Measurements from ENCODE around the gene CNP. TPM values are rescaled to one million over a fixed set of nuclear protein-coding genes. Genes with fewer than 3 reads are reported as not detected.

The CNP gene
- total RNA-seq, 1 donor from 2014 or later: 46.1 TPM

DNA sequence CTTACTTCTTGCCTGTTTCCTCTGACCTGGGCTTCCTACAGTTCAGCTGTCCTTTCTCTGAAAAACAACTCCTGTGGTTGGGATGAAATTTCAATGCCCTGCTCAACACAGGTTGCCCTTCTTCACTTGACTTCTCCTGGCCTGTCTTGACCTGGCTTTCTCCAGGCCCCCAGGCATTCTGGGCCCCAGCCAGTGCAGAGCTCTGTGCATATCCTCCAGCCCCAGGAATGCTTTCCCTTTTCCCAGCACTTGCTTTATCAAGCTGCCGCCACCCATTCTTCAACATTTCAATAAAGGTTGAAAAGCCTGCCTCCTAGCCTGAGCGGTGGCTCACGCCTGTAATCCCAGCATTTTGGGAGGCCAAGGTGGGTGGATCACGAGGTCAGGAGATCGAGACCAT lies 25.4 kb upstream of the CNP start:
- DNase-seq (ENCODE audit: low read depth in 2 of 2): no peak

DNA sequence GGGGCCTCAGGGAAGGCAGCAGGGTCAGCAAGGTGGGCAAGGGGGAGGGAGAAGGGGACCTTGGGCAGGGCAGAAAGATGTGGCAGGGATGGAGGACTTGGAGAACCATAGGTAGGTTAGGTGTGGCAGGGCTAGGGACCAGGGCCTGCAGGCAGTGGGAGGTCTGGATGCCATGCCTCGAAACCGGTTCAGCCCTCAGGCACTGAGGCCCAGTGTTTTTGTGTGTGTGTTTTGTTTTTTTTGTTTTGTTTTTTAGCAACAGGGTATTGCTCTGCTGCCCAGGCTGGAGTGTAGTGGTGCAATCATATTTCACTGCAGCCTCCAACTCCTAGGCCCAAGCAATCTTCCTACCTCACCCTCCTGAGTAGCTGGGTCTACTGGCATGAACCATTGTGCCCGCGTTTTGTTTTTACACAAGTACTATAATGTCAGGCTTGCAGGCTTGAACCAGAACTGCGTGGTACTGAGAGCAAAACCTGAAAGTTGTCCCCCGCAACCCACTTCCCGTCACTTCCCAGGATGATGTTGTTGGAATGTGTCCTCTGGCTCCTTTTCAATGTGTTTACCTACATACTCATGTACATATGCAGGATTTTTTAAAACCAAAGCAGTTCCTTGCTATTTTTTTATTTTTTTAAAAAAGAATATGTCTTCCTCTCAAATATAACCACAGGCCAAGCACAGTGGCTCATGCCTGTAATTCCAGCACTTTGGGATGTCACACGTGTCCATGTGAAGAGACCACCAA lies 23.8 kb upstream of the CNP start:
- DNase-seq (ENCODE audit: low read depth in 2 of 2): no peak

DNA sequence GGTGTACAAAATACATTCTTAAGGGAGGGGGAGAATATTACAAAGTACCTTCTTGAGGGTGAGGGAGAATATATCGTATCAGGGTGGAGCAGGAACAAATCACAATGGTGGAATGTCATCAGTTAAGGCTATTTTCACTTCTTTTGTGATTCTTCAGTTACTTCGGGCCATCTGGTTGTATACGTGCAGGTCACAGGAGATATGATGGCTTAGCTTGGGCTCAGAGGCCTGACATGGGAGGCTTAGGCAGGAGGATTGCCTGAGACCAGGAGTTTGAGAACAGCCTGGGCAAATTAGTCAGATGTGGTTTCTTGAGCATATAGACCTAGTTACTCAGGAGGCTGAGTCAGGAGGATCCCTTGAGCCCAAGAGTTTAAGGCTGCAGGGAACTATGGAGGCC lies 23.1 kb upstream of the CNP start:
- no peak for DNase-seq (ENCODE audit: low read depth in 2 of 2)

DNA sequence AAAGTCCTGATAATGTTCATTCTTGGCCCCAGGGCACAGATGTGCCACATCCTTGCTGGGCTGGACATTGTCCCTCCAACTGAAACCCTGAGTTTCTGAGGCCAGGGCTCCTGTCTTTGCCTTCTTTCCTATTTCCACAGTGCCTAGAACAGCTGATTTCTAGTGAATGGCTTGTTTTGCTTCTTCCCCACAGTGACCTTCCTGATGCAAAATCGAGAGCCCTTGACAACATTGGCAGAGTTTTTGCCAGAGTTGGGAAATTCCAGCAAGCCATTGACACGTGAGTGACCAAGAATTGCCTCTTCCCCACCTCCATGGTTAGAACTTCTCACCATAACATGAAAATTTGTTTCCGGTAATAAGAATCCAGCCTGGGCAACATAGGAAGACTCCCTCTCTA lies 21.7 kb upstream of the CNP start:
- DNase-seq (ENCODE audit: low read depth in 2 of 2): no peak

DNA sequence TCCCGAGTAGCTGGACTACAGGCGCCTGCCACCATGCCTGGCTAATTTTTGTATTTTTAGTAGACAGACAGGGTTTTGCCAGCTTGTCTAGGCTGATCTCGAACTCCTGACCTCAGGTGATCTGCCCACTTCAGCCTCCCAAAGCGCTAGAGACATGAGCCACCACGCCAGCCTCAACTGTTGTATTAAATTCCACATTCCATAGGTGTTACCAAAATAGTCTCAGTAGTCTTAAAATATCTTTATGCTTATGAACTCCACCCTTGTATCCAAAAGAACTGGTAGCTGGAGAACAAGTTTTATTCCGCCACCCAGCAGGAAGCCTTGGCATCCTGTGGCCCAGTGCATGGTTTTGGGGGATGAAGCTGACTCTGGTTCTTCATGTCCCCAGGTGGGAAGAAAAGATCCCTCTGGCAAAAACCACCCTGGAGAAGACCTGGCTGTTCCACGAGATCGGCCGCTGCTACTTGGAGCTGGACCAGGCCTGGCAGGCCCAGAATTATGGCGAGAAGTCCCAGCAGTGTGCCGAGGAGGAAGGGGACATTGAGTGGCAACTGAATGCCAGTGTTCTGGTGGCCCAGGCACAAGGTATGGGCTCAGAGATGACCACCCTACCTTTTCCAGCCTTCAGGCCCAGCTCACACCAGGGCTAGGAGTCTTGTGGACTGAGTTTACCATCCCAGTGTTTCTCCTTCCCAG lies 17.7 kb upstream of the CNP start:
- DNase-seq (ENCODE audit: low read depth in 2 of 2): no peak

DNA sequence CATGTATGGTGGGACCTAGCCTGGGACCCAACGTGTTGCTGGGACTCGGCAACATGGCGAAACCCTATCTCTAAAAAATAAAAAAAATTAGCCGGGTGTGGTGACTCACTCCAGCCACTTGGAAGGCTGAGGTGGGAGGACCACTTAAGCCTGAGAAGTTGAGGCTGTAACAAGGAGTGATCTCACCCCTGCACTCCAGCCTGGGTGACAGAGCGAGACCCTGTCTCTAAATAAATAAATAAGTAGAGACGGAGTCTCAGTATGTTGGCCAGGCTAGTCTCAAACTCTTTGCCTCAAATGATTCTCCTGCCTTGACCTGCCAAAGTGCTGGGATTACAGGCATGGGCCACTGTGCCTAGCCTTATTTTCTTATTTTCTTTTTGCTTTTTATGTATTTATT lies 10.1 kb upstream of the CNP start:
- DNase-seq (ENCODE audit: low read depth in 2 of 2): no peak

DNA sequence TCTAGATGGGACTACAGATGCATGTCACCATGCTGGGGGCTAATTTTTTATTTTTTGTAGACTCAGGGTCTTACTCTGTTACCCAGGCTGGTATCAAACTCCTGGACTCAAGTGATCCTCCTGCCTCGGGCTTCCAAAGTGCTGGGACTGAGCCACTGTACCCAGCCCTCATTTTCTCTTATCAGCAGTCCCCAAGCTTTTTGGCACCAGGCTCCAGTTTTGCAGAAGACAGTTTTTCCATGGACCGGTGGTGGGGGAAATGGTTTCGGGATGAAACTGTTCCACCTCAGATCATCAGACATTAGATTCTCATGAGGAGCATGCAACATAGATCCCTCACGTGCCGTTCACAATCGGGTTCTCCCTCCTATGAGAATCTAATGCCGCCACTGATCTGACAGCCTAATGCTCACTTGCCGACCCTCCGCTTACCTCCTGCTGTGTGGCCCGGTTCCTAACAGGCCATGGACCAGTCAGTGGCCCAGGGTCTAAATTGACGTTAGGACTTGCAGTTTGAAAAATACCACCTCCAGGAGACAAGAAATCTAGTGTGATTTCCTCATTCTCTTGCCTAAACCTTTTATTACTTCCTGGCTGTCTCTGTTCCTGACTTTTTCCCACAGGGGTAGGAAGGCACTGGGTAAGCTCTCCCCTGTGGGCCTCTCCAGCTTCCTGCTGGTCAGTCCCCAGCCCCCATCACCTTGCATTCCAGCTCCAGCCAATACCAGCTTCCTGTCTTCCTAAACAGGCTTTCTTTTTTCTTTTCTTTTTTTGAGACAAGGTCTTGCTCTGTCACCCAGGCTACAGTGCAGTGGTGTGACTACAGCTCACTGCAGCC lies 9.3 kb upstream of the CNP start:
- peak in 1 of 2 donors; percentile 53 for DNase-seq (ENCODE audit: low read depth in 2 of 2)

DNA sequence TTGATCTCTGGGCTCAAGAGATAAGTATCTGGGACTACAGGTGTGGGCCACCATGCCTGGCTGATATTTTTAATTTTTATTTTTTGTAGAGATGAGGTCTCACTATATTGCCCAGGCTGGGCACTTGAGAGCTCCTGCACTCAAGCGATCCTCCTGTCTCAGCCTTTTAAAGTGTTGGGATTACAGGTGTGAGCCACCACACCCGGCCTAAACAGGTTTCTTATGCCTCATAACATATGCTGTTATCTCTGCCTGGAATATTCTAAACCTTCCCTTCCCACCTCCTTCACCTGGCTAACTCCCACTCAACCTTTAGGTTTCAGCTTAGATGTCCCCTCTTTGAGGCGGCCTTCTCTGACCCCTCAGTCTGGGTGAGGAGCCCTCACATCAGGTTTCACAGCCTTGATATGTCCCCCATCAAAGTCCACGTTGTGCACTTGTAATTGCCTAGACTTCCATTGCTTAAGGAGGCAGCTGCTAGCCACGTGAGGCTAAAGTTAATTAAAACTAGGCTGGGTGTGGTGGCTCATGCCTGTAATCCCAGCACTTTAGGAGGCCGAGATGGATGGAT lies 8.6 kb upstream of the CNP start:
- DNase-seq (ENCODE audit: low read depth in 2 of 2): no peak

DNA sequence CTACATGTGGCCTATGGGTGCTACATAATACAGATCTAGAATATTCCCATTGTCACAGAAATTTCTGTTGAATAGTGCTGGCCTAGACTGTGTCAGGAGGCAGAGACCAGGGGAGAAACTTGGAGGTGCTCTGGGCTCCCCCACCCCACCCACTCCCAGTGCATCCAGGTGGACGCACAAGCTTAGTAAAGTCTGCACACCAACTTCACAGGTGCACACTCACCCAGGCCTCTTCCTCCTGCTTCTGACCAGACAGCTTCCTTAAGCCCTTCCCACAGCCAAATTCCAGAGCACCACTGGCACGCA lies 7.6 kb upstream of the CNP start:
- DNase-seq (ENCODE audit: low read depth in 2 of 2): no peak

DNA sequence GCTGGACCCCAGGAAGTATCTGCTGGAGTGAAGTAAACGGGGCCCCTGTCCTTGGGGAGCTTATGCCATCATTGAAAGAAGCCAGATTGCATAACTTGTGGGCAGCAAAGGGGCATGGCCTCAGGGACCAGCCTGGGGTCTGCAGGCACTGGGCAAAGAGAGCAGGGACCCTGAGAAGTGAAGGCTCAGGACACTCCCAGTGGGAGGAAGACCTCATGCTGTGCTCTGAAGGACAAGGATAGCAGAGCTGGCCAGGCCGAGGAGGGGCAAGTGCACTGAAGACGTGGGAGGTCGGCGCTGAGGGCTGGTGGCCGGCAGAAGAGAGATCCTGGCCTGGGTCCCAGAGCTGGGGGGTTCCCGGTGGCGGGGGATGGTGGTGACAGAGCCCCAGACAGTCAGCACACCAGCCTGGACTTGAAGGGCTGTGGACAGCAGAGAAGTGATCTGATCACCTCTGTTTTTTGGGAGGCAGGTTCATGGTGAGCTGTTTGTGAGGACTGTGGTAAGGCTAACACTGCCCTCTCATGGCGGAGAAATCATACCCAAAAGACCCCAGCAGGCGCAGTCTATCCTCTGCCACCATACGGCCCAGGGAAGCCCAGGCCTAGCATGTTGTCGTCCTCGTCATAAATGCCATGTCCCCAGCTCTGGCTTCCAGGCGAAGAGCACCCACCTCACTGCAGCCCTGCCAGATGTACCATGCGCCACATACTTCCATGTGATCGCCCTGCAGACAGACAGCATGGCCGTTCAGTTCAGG lies 7.1 kb upstream of the CNP start:
- DNase-seq (ENCODE audit: low read depth in 2 of 2): peak; percentile 60 to 65

DNA sequence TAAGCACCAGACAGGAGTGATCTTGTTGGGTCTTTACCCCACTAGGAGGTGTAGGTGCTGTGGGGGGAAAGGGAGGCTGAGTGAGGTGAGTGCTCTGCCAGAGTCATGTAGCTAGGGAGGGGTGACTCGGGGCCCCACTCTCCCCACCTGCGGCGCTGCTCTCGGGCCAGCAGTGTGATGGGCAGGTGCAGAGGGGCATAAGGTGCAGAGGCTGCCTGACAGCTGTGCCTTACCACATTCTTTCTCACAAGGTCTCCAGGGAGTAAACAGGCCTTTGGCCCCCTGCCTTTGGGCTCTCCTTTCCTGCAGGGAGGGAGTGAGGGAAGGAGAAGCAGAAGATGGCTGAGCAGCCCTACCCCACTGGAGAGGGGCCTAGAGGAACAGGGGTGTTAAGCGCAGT lies 4.5 kb upstream of the CNP start:
- no peak for DNase-seq (ENCODE audit: low read depth in 2 of 2)

DNA sequence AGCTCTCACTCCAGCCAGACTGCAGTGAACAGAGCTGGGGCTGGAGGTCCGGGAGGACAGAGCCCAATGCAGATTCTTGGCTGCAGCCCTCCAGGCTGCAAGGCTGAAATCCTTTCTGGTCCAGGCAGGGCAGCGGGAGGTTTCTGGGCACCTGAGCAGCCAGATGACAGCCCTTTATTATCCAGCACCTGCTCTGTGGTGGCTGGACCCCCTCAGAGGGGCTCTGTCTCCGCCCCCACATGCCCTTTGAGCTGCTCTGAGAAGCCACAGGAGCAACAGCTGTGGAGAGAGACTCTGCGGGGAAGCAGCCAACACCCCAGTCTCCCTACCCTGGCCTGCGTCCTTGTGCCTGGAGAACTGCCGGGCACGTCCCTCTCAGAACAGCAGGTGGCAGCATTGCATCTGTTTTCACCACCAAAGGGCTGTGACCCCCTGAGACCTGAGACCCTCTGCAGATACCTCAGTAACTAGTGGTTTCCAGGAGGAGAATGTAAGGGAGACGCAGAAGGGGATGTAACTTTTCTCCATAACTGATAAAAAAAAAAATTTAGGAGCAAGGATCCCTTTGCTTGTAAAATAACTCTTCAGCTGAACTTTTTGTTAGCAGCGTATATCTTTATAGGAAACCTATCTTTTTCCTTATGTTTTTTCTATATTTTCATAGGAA lies 3.7 kb upstream of the CNP start:
- peak; percentile 39 to 66 for DNase-seq (ENCODE audit: low read depth in 2 of 2)

DNA sequence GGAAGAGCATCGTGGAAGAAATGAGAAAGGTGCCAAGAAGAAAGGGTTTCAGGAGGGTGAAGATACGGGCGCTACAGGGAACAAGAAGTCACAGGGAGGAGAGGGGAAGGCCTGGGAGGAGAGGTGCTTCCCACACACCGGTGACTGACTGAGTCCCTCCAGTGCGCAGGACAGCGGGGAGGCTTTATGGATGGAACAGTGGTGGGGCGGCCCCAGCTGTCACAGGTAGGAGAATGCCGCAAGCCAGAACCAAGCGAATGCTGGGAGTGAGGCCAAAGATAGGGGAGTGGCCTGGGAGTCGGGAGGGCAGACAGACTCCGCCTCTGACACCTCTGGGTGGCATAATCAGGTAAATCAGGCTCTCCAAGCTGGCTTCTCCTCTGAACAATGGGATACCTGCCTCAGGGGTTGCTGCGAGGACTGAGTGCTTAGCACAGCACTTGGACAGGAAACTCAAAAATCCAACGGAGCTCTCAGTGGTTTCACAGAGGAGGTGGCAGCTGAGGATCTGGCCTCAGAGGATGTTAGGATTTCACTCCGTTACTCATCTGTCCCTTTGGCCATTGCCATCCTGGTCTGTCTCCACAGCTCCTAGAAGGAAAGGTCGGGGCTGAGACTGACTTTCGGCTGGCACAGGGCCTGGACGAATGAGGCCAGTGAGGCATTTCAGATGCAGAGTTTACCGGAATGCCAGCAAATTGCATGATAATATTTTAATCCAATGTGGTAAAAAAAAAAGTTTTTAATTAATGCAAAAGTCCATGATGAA lies 717 bp upstream of the CNP start:
- DNase-seq (ENCODE audit: low read depth in 2 of 2): peak in 1 of 2 donors; percentile 34

DNA sequence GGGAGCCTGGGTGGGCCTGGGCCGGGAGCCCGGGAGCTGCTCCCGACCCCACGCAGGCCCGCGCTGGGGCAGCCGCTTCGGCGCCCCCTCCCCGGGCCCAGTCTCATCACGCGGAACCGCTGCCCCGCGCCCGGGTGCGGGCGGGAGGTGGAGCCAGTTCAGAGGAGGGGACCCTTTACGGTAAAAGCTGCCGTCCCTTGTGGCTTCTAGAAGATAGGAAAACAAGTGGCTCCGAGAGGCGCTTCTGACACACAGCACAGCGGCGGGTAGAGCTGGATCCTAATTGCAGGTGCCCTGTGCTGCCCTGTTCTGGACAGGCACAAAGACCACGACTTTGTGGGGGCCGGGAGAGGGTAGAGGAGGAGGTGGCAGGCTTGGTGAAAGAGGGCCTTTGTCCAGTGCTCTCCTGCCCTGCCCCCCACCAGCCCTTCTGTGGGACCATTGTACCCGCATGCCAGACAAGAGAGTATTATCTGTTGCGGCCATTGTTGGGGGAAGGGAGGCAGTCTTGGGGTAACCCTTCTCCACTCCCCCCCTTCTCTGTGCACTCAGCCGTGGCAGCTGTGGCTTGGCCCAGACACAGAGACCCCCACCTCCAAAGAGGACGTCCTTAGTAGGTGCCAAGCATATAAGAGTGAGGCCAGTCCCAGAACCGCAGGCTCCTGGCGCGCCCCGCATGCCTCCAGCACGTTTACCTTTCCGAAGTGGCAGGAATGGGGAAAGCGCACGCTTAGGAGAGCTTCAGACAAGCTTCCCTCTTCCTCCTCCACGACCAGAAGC lies 736 bp downstream of the CNP start:
- DNase-seq (ENCODE audit: low read depth in 2 of 2): peak in 1 of 2 donors; percentile 27

DNA sequence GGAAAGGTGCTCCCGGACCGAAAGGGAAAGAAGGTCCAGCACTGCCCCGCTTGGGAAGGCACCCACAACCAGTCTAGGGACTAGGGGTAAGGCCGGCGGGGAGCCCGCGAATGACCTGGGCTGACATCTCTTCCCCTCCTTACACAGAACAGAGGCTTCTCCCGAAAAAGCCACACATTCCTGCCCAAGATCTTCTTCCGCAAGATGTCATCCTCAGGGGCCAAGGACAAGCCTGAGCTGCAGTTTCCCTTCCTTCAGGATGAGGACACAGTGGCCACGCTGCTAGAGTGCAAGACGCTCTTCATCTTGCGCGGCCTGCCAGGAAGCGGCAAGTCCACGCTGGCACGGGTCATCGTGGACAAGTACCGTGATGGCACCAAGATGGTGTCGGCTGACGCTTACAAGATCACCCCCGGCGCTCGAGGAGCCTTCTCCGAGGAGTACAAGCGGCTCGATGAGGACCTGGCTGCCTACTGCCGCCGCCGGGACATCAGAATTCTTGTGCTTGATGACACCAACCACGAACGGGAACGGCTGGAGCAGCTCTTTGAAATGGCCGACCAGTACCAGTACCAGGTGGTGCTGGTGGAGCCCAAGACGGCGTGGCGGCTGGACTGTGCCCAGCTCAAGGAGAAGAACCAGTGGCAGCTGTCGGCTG lies 1.5 kb downstream of the CNP start:
- DNase-seq (ENCODE audit: low read depth in 2 of 2): no peak

DNA sequence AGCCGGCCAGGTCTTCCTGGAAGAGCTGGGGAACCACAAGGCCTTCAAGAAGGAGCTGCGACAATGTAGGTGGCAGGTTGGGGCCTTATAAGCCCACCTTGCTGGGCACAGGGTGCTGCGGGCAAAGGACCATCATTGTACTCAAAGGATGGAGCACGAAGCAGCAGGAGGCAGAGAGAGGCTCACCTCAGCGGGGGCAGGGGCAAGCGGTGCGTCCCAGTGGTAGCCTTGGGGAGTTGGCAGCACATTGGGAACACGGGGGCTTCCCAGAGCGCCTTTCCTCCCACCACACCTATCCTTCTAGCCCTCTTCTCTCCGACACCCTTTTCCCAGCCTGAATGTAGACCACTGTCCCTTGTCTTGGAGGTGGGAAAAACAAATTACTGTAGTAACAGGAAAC lies 2.1 kb downstream of the CNP start:
- DNase-seq (ENCODE audit: low read depth in 2 of 2): no peak

DNA sequence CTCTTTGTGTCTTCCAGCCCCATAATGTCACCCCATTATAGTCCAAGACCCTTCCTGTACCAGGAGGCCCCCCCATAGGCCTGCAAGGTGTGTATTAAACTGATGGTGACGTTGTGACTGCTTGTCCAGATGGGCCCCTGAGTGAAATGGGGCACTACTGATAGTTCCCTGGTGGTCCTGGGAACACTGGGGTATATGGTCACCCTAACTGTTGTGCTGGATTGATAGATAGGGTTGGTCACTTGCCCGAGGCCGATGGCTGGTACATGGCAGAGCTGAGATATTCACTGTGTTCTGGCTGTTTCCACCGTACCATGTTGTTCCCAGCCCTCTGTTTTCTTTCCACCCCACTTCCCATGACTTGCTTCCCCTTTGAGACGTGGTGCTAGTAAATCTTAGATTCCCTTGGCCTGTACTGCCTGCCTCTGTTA lies 4.3 kb downstream of the CNP start:
- DNase-seq (ENCODE audit: low read depth in 2 of 2): no peak

DNA sequence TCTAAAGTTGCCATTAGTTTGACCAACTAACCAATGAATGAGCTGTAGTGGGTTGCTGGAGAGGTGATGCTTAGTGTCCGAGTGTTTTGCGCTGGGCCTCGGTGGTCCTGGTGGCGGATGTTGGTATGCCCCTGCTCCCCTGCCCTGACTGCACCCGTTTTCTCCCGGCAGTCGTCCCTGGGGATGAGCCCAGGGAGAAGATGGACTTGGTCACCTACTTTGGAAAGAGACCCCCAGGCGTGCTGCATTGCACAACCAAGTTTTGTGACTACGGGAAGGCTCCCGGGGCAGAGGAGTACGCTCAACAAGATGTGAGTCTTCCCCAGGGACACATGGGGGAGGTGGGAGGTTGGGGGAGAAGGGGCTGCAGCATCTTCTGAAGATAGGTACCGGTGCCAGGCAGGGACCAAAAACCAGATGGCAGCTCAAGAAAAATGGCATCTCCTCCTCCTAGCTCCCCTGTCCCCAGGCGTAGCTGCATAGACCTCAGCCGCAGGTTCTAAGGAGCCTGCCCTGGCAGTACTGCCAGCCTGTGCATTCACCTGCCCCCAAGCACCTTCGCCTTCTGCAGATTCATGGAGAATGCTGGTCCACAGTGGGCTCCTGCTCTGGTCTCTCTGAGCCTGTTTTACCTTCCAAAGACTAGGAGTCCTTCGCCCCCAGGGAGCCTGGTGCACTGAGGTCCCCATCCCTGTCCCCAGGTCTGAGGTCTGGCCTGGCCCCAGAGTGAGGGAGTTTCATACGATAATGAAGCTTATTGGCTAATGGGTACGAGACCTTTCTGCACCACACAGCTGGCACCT lies 5.3 kb downstream of the CNP start:
- no peak for DNase-seq (ENCODE audit: low read depth in 2 of 2)

Measured in dermis microvascular lymphatic vessel endothelial cell (primary cell).